HL-60 (cell line): ENCODE measurements around the gene MRGPRF.

Experiments used
- POLR2AphosphoS5 ChIP-seq: IDR thresholded peaks from 2 replicates; pipeline ENCODE4 v1.6.1; 2012; ENCODE audit warnings: low read depth
- TF ChIP-seq, protein P1 (sequence below): IDR thresholded peaks from one replicate; pipeline ENCODE4 v1.5.1; 2011; ENCODE audit warnings: low read length, control low read depth, inconsistent platforms; ENCODE audit not compliant: insufficient read depth

DNA sequence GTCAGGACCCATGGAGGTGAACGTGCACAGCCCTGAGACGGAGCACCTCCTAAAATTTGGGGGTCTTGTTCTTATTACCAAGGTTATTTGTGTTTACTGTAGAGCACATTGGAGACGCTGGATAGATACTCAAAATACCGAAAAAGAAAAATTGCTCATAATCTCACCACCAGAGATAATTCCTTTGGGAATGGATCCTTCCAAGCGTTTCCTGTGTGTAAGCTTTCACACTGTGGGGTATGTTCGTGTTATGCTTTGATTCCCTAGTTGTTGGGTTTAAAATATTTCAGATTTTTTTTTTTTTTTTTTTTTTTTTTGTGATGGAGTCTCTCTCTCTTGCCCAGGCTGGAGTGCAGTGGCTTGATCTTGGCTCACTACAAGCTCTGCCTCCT lies 18.2 kb downstream of the MRGPRF start:
- TF ChIP-seq, protein P1, sequence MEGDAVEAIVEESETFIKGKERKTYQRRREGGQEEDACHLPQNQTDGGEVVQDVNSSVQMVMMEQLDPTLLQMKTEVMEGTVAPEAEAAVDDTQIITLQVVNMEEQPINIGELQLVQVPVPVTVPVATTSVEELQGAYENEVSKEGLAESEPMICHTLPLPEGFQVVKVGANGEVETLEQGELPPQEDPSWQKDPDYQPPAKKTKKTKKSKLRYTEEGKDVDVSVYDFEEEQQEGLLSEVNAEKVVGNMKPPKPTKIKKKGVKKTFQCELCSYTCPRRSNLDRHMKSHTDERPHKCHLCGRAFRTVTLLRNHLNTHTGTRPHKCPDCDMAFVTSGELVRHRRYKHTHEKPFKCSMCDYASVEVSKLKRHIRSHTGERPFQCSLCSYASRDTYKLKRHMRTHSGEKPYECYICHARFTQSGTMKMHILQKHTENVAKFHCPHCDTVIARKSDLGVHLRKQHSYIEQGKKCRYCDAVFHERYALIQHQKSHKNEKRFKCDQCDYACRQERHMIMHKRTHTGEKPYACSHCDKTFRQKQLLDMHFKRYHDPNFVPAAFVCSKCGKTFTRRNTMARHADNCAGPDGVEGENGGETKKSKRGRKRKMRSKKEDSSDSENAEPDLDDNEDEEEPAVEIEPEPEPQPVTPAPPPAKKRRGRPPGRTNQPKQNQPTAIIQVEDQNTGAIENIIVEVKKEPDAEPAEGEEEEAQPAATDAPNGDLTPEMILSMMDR, result no peak
- TF ChIP-seq POLR2AphosphoS5, result no peak
